CD4-positive, CD25-positive, alpha-beta regulatory T cell (primary cell): ENCODE measurements around the gene DDIAS. TPM values are rescaled to one million over a fixed set of nuclear protein-coding genes. Genes with fewer than 3 reads are reported as not detected.

Experiments used
- ATAC-seq, 2 donors: fragments of 150-1000 bp; cut with Tn5 transposase; one replicate each; pipeline ENCODE4 v1.10.0; 2021; ENCODE audit warnings: low read depth in 2 of 2, moderate number of reproducible peaks in 2 of 2, moderate library complexity in 1 of 2
- DNase-seq, 3 donors: peaks; one replicate each; pipeline versions ENCODE4 v3.0.0 to v3.0.0-alpha.2; 2012 to 2022; ENCODE audit warnings: mixed read lengths in 1 of 3
- H3K27ac ChIP-seq: one replicate; pipeline ENCODE4 v1.7.0; 2013; ENCODE audit warnings: mild to moderate bottlenecking, low read length; ENCODE audit not compliant: insufficient read depth, poor library complexity, severe bottlenecking
- H3K27me3 ChIP-seq: one replicate; pipeline ENCODE4 v1.7.0; 2013; ENCODE audit warnings: low read length; ENCODE audit not compliant: control insufficient read depth, insufficient read depth
- H3K36me3 ChIP-seq: one replicate; pipeline ENCODE4 v1.7.0; 2013; ENCODE audit warnings: mild to moderate bottlenecking, low read length, moderate library complexity; ENCODE audit not compliant: control insufficient read depth, insufficient read depth
- H3K4me1 ChIP-seq: 2 replicates; pipeline ENCODE4 v1.7.0; 2013; ENCODE audit warnings: mild to moderate bottlenecking, low read length; ENCODE audit not compliant: insufficient read depth, control insufficient read depth, poor library complexity, severe bottlenecking
- H3K4me3 ChIP-seq: one replicate; pipeline ENCODE4 v1.7.0; 2013; ENCODE audit warnings: low read depth, mild to moderate bottlenecking, low read length, moderate library complexity
- H3K9me3 ChIP-seq, 2 experiments: 1 replicate in 1 of 2; 2 replicates in 1 of 2; pipeline ENCODE4 v1.7.0; 2013; ENCODE audit warnings: low read length in 2 of 2, mild to moderate bottlenecking in 1 of 2, moderate library complexity in 1 of 2; ENCODE audit not compliant: control insufficient read depth in 2 of 2
- H3K27ac Mint-ChIP-seq, 3 donors: one replicate each; pipeline ENCODE4 v1.8.0; 2020 to 2022; ENCODE audit warnings: mild to moderate bottlenecking in 3 of 3, mixed read lengths in 3 of 3, moderate library complexity in 2 of 3
- H3K27me3 Mint-ChIP-seq: one replicate; pipeline ENCODE4 v1.8.0; 2022; ENCODE audit warnings: mild to moderate bottlenecking, mixed read lengths
- H3K36me3 Mint-ChIP-seq: one replicate; pipeline ENCODE4 v1.8.0; 2020; ENCODE audit warnings: mixed read lengths
- H3K4me1 Mint-ChIP-seq, 4 donors: one replicate each; pipeline ENCODE4 v1.8.0; 2020 to 2022; ENCODE audit warnings: mixed read lengths in 4 of 4, mild to moderate bottlenecking in 1 of 4
- H3K4me3 Mint-ChIP-seq, 4 donors: one replicate each; pipeline ENCODE4 v1.8.0; 2020 to 2022; ENCODE audit warnings: mild to moderate bottlenecking in 4 of 4, mixed read lengths in 4 of 4, moderate library complexity in 3 of 4
- H3K9me3 Mint-ChIP-seq, 7 donors: one replicate each; pipeline ENCODE4 v1.8.0; 2020 to 2022; ENCODE audit warnings: mixed read lengths in 7 of 7, mild to moderate bottlenecking in 3 of 7, moderate library complexity in 2 of 7
- polyA plus RNA-seq, 4 donors: library from polyadenylated mRNA; unstranded; fragments of 300-500 nt; fragmentation: Illumina TruSeq; gene quantifications; one replicate each; pipeline ENCODE4 v1.2.3, GENCODE V29; 2021
- total RNA-seq: library from RNA; stranded (reverse); gene quantifications from one replicate; pipeline ENCODE4 v1.2.3, GENCODE V29; 2022

Gene DDIAS
- total and polyA plus RNA-seq, 5 donors from 2014 or later, result 0.86 to 2.8 (median 1.5) TPM

- H3K27ac ChIP-seq, result no peak overlapping the region
- ATAC-seq (no peak), DNase-seq (no peak)
- Mint-ChIP-seq H3K9me3 (no peaks in the 10 kb centered on the region), H3K27ac (no peak overlapping the region), H3K4me3 (no peak overlapping the region), H3K4me1 (peaks cover 6 to 13% (median 11%) of the 10 kb centered on the region in 4 donors), H3K36me3 (peaks cover 5% of the 10 kb centered on the region), H3K27me3 (no peaks in the 10 kb centered on the region)
- no peaks in the 10 kb centered on the region for H3K27me3 ChIP-seq
- H3K36me3 ChIP-seq, result no peaks in the 10 kb centered on the region
- no peak overlapping the region for H3K4me3 ChIP-seq
- no peaks in the 10 kb centered on the region for H3K9me3 ChIP-seq
- no peaks in the 10 kb centered on the region for H3K4me1 ChIP-seq
Measured at GRCh38 chr11:82892611-82893169, 8.8 kb upstream of the DDIAS start.

DNA sequence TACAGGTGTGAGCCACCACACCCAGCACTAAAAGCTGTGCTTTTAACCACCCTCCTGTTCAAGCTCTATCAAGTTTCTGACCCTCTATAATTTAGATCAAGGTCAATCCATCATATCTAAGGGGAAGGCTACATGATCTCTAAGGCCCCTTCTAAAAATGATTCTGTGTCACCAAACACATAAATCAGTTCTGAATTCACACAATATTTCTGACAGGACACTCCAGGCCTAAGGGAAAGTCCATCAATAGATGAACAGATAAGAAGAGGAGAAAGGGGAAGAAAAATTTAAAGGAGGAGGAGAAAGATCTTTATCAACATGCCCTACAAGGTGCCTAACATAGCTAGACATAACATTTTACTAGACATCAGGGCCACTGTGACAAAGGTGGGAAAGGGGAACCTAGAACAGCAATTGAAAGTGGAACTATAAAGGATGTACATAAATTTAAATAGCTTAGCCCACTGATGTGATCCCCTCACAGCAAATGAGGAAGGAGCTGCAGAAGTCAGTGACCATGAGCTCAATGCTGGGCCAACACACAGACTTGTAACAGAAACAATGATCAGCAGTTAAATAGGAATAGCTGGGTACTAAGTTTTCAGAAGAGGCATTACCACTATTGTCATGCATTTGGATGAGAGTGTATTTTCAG, 6.0 kb upstream of the DDIAS start:
- Histone ChIP-seq H3K36me3 (no peaks in the 10 kb centered on the region), H3K9me3 (no peaks in the 10 kb centered on the region), H3K27me3 (no peaks in the 10 kb centered on the region), H3K27ac (no peak overlapping the region), H3K4me1 (peaks cover 23% of the 10 kb centered on the region), H3K4me3 (no peak overlapping the region)
- peaks cover 10 to 36% (median 16%) of the 10 kb centered on the region in 4 donors for H3K4me1 Mint-ChIP-seq
- DNase-seq (no peak), ATAC-seq (no peak)
- H3K27me3 Mint-ChIP-seq, result no peaks in the 10 kb centered on the region
- no peaks in the 10 kb centered on the region for H3K9me3 Mint-ChIP-seq
- H3K4me3 Mint-ChIP-seq, result peak overlapping the region in 2 of 4 donors; percentile 4 to 59
- H3K36me3 Mint-ChIP-seq, result peaks cover 5% of the 10 kb centered on the region
- peak overlapping the region in 2 of 3 donors; percentile 15 to 76 for H3K27ac Mint-ChIP-seq

- no peak for ATAC-seq
- DNase-seq, result no peak
- Mint-ChIP-seq H3K36me3 (peaks cover 5% of the 10 kb centered on the region), H3K4me3 (no peak overlapping the region), H3K4me1 (peaks cover 10 to 38% (median 17%) of the 10 kb centered on the region in 4 donors), H3K9me3 (no peaks in the 10 kb centered on the region), H3K27me3 (peaks cover under 1% of the 10 kb centered on the region), H3K27ac (peak overlapping the region in 1 of 3 donors; percentile 54)
- Histone ChIP-seq H3K9me3 (no peaks in the 10 kb centered on the region), H3K36me3 (no peaks in the 10 kb centered on the region), H3K4me3 (no peak overlapping the region), H3K4me1 (peaks cover 28% of the 10 kb centered on the region), H3K27ac (no peak overlapping the region), H3K27me3 (no peaks in the 10 kb centered on the region)
Measured at GRCh38 chr11:82896183-82896582, 5.4 kb upstream of the DDIAS start.

- no peak for ATAC-seq
- peak overlapping the region in 1 of 4 donors; percentile 93 for H3K4me3 Mint-ChIP-seq
- Histone ChIP-seq H3K4me1 (peaks cover 28% of the 10 kb centered on the region), H3K4me3 (no peak overlapping the region), H3K9me3 (no peaks in the 10 kb centered on the region), H3K27ac (no peak overlapping the region), H3K36me3 (no peaks in the 10 kb centered on the region), H3K27me3 (no peaks in the 10 kb centered on the region)
- H3K4me1 Mint-ChIP-seq, result peaks cover 10 to 54% (median 20%) of the 10 kb centered on the region in 4 donors
- peaks cover 4% of the 10 kb centered on the region for H3K27me3 Mint-ChIP-seq
- H3K9me3 Mint-ChIP-seq, result no peaks in the 10 kb centered on the region
- H3K36me3 Mint-ChIP-seq, result peaks cover 5% of the 10 kb centered on the region
- no peak for DNase-seq
- H3K27ac Mint-ChIP-seq, result peak overlapping the region in 2 of 3 donors; percentile 29 to 99
Measured at GRCh38 chr11:82898241-82898640, 3.3 kb upstream of the DDIAS start.

DNA sequence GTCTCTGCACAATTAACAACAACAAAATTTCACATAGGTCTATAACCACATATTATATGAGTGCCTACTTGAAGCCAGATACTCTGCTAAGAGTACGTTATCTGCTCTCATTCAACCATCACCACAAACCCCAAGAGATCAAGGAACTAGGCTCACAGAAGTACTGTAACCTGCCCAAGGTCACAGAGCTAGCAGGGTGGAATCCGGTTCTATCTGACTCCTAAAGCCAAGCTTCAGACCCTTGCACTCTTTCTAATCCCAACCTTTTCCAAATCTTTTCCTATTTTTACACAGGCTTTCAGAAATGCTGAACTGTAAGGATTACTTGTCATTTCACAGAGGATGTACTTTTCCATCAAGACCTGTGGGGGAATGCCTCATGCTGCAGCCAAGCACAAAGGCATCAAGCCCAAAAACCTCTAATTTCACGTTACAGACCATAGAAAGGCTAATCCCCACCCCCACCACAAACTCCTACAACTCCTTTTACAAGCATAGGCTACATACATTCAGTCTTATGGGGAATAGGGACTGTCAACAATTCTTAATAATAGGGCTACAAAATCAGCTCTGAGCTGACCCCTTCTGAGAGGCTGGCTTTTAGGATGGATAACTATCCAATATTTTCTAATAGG, 2.2 kb upstream of the DDIAS start:
- Mint-ChIP-seq H3K27ac (peak overlapping the region; percentile 91 to 100 (median 99)), H3K9me3 (no peaks in the 10 kb centered on the region), H3K4me1 (peaks cover 7 to 54% (median 20%) of the 10 kb centered on the region in 4 donors), H3K4me3 (peak overlapping the region; percentile 93 to 100 (median 100)), H3K36me3 (peaks cover 5% of the 10 kb centered on the region), H3K27me3 (peaks cover 4% of the 10 kb centered on the region)
- Histone ChIP-seq H3K4me1 (peaks cover 28% of the 10 kb centered on the region), H3K27me3 (no peaks in the 10 kb centered on the region), H3K9me3 (no peaks in the 10 kb centered on the region), H3K4me3 (peak overlapping the region; percentile 98), H3K27ac (peak overlapping the region; percentile 98), H3K36me3 (no peaks in the 10 kb centered on the region)
- DNase-seq (peak in 2 of 3 donors; percentile 31 to 44), ATAC-seq (no peak)

DNA sequence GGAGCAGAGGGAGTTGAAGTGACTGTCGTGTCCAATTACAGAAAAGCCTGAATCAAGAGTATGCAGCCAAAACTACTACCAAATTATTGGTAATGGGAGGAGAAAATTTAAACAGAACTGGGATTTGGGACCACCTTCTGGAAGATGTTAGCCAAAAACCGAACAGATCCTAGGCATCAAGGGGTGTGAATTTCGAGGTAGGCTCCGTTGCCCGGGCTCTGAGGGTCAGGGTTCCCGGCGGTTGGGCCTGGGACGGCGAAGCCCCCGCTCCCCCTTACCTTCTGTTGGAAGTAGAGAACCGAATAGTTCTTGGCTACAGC, 1.6 kb upstream of the DDIAS start:
- Mint-ChIP-seq H3K9me3 (no peaks in the 10 kb centered on the region), H3K4me1 (peaks cover 7 to 54% (median 20%) of the 10 kb centered on the region in 4 donors), H3K27ac (peak overlapping the region; percentile 99 to 100 (median 100)), H3K36me3 (peaks cover 5% of the 10 kb centered on the region), H3K4me3 (peak overlapping the region; percentile 93 to 100 (median 100)), H3K27me3 (peaks cover 4% of the 10 kb centered on the region)
- H3K27ac ChIP-seq, result peak overlapping the region; percentile 98
- no peak for DNase-seq
- no peak for ATAC-seq
- H3K27me3 ChIP-seq, result no peaks in the 10 kb centered on the region
- H3K36me3 ChIP-seq, result no peaks in the 10 kb centered on the region
- peaks cover 28% of the 10 kb centered on the region for H3K4me1 ChIP-seq
- peak overlapping the region; percentile 98 for H3K4me3 ChIP-seq
- H3K9me3 ChIP-seq, result no peaks in the 10 kb centered on the region

DNA sequence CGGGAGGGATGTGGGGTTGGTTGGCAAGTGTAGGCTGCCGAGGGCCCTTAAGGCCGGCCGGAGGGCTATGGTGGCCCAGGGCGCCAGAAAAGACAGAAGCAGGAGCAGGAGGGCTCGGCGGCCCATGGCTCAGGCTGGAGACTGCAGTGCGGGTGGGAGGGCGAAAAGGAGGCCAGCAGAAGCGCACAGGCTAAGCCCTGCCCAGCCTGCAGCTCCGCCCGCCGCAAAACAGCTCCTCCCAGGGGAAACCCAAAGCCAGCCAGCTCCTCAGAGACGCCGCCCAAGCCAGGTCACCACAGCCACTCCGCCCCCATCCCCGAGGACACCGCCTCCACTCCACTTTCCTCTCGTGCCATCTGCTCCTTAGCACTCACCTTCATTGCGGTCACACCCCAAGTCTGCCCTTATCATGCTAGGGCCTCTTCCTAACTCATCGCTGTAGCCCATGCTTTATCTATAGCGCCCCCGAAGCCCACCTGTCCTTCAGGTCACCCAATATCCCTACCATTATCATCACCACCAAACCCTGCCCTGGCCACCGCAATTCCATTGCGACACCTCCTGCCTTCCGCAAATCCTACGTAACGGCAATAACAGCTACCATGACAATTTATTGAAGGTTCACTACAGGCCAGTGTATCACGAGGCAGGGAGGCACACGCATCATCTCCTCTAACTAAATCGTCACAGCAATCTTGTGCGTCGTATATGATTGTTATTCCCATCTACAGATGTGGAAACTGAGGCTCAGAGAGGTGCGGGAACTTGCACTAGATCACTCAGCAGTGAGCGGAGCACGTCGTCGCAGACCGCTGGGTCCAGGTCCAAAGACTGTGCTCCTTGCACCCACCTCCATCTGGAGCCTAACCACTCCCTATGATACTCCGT, 1.0 kb upstream of the DDIAS start, which contains the start of gene PRCP:
TSS of gene PRCP (minus strand) at position 154 of the 888 bp plus-strand sequence. CDS start at position 126, 28 bp downstream.
- no peaks in the 10 kb centered on the region for H3K27me3 ChIP-seq
- peak within 1 kb of the TSS; percentile 98 for H3K27ac ChIP-seq
- DNase-seq (peak; percentile 90 to 93 (median 93)), ATAC-seq (peak; percentile 77 to 80)
- H3K9me3 ChIP-seq, result no peaks in the 10 kb centered on the region
- H3K27me3 Mint-ChIP-seq, result peaks cover 4% of the 10 kb centered on the region
- peak within 1 kb of the TSS; percentile 93 to 100 (median 100) for H3K4me3 Mint-ChIP-seq
- peaks cover 5% of the 10 kb centered on the region for H3K36me3 Mint-ChIP-seq
- peak within 1 kb of the TSS; percentile 99 to 100 (median 100) for H3K27ac Mint-ChIP-seq
- peaks cover 4 to 50% (median 15%) of the 10 kb centered on the region in 4 donors for H3K4me1 Mint-ChIP-seq
- peak within 1 kb of the TSS; percentile 98 for H3K4me3 ChIP-seq
- no peaks in the 10 kb centered on the region for H3K9me3 Mint-ChIP-seq
- no peaks in the 10 kb centered on the region for H3K36me3 ChIP-seq
- peaks cover 28% of the 10 kb centered on the region for H3K4me1 ChIP-seq
